Ecto neural progenitor cell (in vitro differentiated cells): ENCODE results near the gene ABCF3.

Experiments used
- DNase-seq: peaks from one replicate; pipeline ENCODE4 v3.0.0-alpha.2; 2018; ENCODE audit warnings: low spot score

ABCF3 gene

GRCh38 chr3:184188080-184188479 lies 2.1 kb downstream of the ABCF3 start:
- no peak for DNase-seq

GRCh38 chr3:184189421-184189820 lies 3.4 kb downstream of the ABCF3 start:
- DNase-seq, result no peak

GRCh38 chr3:184192889-184193288 lies 6.9 kb downstream of the ABCF3 start:
- DNase-seq, result no peak

GRCh38 chr3:184193991-184194539 lies 8.1 kb downstream of the ABCF3 start:
- DNase-seq, result no peak

- no peak for DNase-seq
These were observed 10.5 kb downstream of the ABCF3 start for GRCh38 chr3:184196536-184196935.

GRCh38 chr3:184198509-184198908 lies 12.5 kb downstream of the ABCF3 start:
- DNase-seq, result no peak

- no peak for DNase-seq
These were observed 14.8 kb downstream of the ABCF3 start for GRCh38 chr3:184200825-184201224.

GRCh38 chr3:184203526-184203925 lies 17.5 kb downstream of the ABCF3 start:
- DNase-seq, result no peak

- DNase-seq, result no peak
These were observed 23.3 kb downstream of the ABCF3 start for GRCh38 chr3:184209146-184209923.

- DNase-seq, result no peak
These were observed 25.3 kb downstream of the ABCF3 start for GRCh38 chr3:184211297-184211696.

GRCh38 chr3:184211718-184212117 lies 25.7 kb downstream of the ABCF3 start:
- no peak for DNase-seq

- DNase-seq, result no peak
These were observed 32.8 kb downstream of the ABCF3 start for GRCh38 chr3:184218814-184219213.

GRCh38 chr3:184222521-184222920 lies 36.5 kb downstream of the ABCF3 start:
- DNase-seq, result no peak

GRCh38 chr3:184223946-184224345 lies 37.9 kb downstream of the ABCF3 start:
- DNase-seq, result no peak

GRCh38 chr3:184227481-184227935 lies 41.5 kb downstream of the ABCF3 start:
- DNase-seq, result peak; percentile 62

GRCh38 chr3:184228376-184229137 lies 42.6 kb downstream of the ABCF3 start:
- DNase-seq, result no peak

GRCh38 chr3:184229394-184230080 lies 43.5 kb downstream of the ABCF3 start, which contains the start of gene VWA5B2:
Gene VWA5B2, plus strand, starts transcription at chr3:184229585. Its CDS starts 944 bp downstream, at chr3:184230529.
- peak; percentile 86 for DNase-seq

GRCh38 chr3:184230081-184230602 lies 44.1 kb downstream of the ABCF3 start:
- no peak for DNase-seq

- DNase-seq, result no peak
These were observed 44.9 kb downstream of the ABCF3 start for GRCh38 chr3:184230603-184231528.

- DNase-seq, result no peak
These were observed 45.7 kb downstream of the ABCF3 start for GRCh38 chr3:184231671-184232070.
